Neural cell (in vitro differentiated cells): ENCODE measurements around the gene PPP3CA. TPM values are rescaled to one million over a fixed set of nuclear protein-coding genes. Genes with fewer than 3 reads are reported as not detected.

Source experiments
- H2AFZ ChIP-seq: fragments of 200-600, 300-800 bp; sonication (generic), shearing (Covaris generic); 2 replicates; pipeline ENCODE4 v1.6.0; 2014; ENCODE audit warnings: low read depth, mild to moderate bottlenecking, antibody characterized with exemption, low read length, moderate library complexity
- H3F3A ChIP-seq: fragments of 200-600 bp; shearing (Covaris generic); 2 replicates; pipeline ENCODE4 v1.6.1; 2016; ENCODE audit warnings: mild to moderate bottlenecking, moderate library complexity, mixed read lengths, antibody characterized with exemption, low read length; ENCODE audit not compliant: insufficient read depth, poor library complexity, severe bottlenecking
- H3K27ac ChIP-seq: fragments of 200-600, 300-800 bp; sonication (generic), shearing (Covaris generic); 2 replicates; pipeline ENCODE4 v1.5.1; 2014; ENCODE audit warnings: mild to moderate bottlenecking, low read length, moderate library complexity
- H3K27me3 ChIP-seq: fragments of 300-800, 200-600 bp; sonication (generic), shearing (Covaris generic); 2 replicates; pipeline ENCODE4 v1.6.0; 2014; ENCODE audit warnings: mild to moderate bottlenecking, low read depth, low read length, moderate library complexity; ENCODE audit not compliant: insufficient read depth
- H3K36me3 ChIP-seq: fragments of 300-800, 200-600 bp; sonication (generic), shearing (Covaris generic); 2 replicates; pipeline ENCODE4 v1.5.1; 2014; ENCODE audit warnings: mild to moderate bottlenecking, antibody characterized with exemption, low read length, moderate library complexity; ENCODE audit not compliant: insufficient read depth
- H3K4me2 ChIP-seq: fragments of 300-800, 200-600 bp; sonication (generic), shearing (Covaris generic); 2 replicates; pipeline ENCODE4 v1.6.0; 2014; ENCODE audit warnings: mild to moderate bottlenecking, low read length
- H3K4me3 ChIP-seq: fragments of 300-800, 200-600 bp; sonication (generic), shearing (Covaris generic); 2 replicates; pipeline ENCODE4 v1.5.1; 2014; ENCODE audit warnings: mild to moderate bottlenecking, low read length, moderate library complexity
- H3K79me2 ChIP-seq: fragments of 200-600 bp; shearing (Covaris generic); replicated peaks from 2 replicates; pipeline ENCODE4 v1.6.0; 2014; ENCODE audit warnings: mild to moderate bottlenecking, low read length, moderate library complexity; ENCODE audit not compliant: insufficient read depth
- H3K9ac ChIP-seq: fragments of 300-800, 200-600 bp; sonication (generic), shearing (Covaris generic); 2 replicates; pipeline ENCODE4 v1.6.1; 2016; ENCODE audit warnings: mild to moderate bottlenecking, low read length, mixed read lengths
- H3K9me2 ChIP-seq: fragments of 200-600 bp; shearing (Covaris generic); 2 replicates; pipeline ENCODE4 v1.6.1; 2016; ENCODE audit warnings: mild to moderate bottlenecking, low read length, mixed read lengths; ENCODE audit not compliant: insufficient read depth
- H3K9me3 ChIP-seq: fragments of 200-600, 300-800 bp; sonication (generic), shearing (Covaris generic); 2 replicates; pipeline ENCODE4 v1.6.1; 2016; ENCODE audit warnings: mild to moderate bottlenecking, mixed run types, low read length, moderate library complexity, mixed read lengths
- H4K20me1 ChIP-seq: fragments of 200-600 bp; shearing (Covaris generic); 2 replicates; pipeline ENCODE4 v1.6.1; 2016; ENCODE audit warnings: mild to moderate bottlenecking, mixed run types; ENCODE audit not compliant: insufficient read depth
- EP300 ChIP-seq: fragments of 450-650 bp; conservative IDR thresholded peaks from 2 replicates; pipeline ENCODE4 v1.6.1; 2014; ENCODE audit warnings: antibody characterized with exemption, mild to moderate bottlenecking, moderate library complexity; ENCODE audit not compliant: poor library complexity, severe bottlenecking
- EZH2 ChIP-seq: fragments of 200-600, 300-800 bp; shearing (Covaris generic), sonication (generic); IDR thresholded peaks from 2 replicates; pipeline ENCODE4 v1.6.1; 2014; ENCODE audit warnings: antibody characterized with exemption, low read length, borderline replicate concordance, mild to moderate bottlenecking; ENCODE audit not compliant: insufficient read depth, poor library complexity, severe bottlenecking
- MXI1 ChIP-seq: fragments of 450-650 bp; conservative IDR thresholded peaks from 2 replicates; pipeline ENCODE4 v1.6.1; 2014; ENCODE audit warnings: antibody characterized with exemption, mild to moderate bottlenecking; ENCODE audit not compliant: poor library complexity, severe bottlenecking
- POLR2AphosphoS5 ChIP-seq: IDR thresholded peaks from 2 replicates; pipeline ENCODE4 v1.6.1; 2012
- RAD21 ChIP-seq: fragments of 450-650 bp; conservative IDR thresholded peaks from 2 replicates; pipeline ENCODE4 v1.6.1; 2014; ENCODE audit warnings: antibody characterized with exemption, mild to moderate bottlenecking, moderate library complexity
- SMC3 ChIP-seq: fragments of 450-650 bp; conservative IDR thresholded peaks from 2 replicates; pipeline ENCODE4 v1.6.1; 2014; ENCODE audit warnings: antibody characterized with exemption, mild to moderate bottlenecking, moderate library complexity; ENCODE audit not compliant: poor library complexity
- TAF1 ChIP-seq: IDR thresholded peaks from 2 replicates; pipeline ENCODE4 v1.6.1; 2012; ENCODE audit warnings: low read depth
- polyA plus RNA-seq: library from polyadenylated mRNA; depleted of rRNA; stranded (reverse); fragments of >200 nt; gene quantifications from 2 replicates; pipeline ENCODE4 v1.2.3, GENCODE V29; 2014
- TF ChIP-seq, protein P1 (sequence below): IDR thresholded peaks from 2 replicates; pipeline ENCODE4 v1.6.1; 2012; ENCODE audit warnings: borderline replicate concordance
- TF ChIP-seq, protein P2 (sequence below): fragments of 450-650 bp; IDR thresholded peaks from 2 replicates; pipeline ENCODE4 v1.5.1; 2014; ENCODE audit warnings: antibody characterized with exemption, mild to moderate bottlenecking, moderate library complexity; ENCODE audit not compliant: poor library complexity, severe bottlenecking

Gene PPP3CA
- polyA plus RNA-seq, 1 donor from 2014 or later = 78.2 TPM

- Histone ChIP-seq H3K9me3 (no peaks in the 10 kb centered on the region), H3K79me2 (no peaks in the 10 kb centered on the region), H3K36me3 (no peaks in the 10 kb centered on the region), H3F3A (no peaks in the 10 kb centered on the region), H2AFZ (no peak overlapping the region), H3K4me2 (no peak overlapping the region), H3K27me3 (no peaks in the 10 kb centered on the region), H3K4me3 (no peak overlapping the region), H3K27ac (no peak overlapping the region), H4K20me1 (no peaks in the 10 kb centered on the region), H3K9me2 (no peaks in the 10 kb centered on the region), H3K9ac (no peak overlapping the region)
- TF ChIP-seq SMC3 (no peak), EP300 (no peak), RAD21 (no peak)
- TF ChIP-seq, protein P1, sequence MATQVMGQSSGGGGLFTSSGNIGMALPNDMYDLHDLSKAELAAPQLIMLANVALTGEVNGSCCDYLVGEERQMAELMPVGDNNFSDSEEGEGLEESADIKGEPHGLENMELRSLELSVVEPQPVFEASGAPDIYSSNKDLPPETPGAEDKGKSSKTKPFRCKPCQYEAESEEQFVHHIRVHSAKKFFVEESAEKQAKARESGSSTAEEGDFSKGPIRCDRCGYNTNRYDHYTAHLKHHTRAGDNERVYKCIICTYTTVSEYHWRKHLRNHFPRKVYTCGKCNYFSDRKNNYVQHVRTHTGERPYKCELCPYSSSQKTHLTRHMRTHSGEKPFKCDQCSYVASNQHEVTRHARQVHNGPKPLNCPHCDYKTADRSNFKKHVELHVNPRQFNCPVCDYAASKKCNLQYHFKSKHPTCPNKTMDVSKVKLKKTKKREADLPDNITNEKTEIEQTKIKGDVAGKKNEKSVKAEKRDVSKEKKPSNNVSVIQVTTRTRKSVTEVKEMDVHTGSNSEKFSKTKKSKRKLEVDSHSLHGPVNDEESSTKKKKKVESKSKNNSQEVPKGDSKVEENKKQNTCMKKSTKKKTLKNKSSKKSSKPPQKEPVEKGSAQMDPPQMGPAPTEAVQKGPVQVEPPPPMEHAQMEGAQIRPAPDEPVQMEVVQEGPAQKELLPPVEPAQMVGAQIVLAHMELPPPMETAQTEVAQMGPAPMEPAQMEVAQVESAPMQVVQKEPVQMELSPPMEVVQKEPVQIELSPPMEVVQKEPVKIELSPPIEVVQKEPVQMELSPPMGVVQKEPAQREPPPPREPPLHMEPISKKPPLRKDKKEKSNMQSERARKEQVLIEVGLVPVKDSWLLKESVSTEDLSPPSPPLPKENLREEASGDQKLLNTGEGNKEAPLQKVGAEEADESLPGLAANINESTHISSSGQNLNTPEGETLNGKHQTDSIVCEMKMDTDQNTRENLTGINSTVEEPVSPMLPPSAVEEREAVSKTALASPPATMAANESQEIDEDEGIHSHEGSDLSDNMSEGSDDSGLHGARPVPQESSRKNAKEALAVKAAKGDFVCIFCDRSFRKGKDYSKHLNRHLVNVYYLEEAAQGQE = no peak
These were observed 341.7 kb downstream of the PPP3CA start for GRCh38 chr4:101005659-101006058.

DNA sequence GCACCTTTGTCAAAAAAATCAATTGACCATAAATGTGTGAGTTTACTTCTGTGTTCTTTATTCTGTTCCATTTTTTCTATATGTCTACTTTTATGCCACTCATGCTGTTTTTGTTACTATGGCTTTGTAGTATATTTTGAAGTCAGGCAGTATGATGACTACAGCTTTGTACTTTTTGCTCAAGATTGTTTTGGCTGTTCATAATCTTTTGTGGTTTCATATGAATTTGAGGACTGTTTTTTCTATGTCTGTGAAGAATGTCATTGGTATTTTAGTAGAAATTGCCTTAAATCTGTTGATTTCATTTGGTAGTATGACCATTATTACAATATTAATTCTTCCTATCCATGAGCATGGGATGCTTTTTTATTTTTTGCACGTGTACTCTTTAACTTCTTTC, 346.8 kb downstream of the PPP3CA start:
- no peak overlapping the region for H3K4me3 ChIP-seq
- H2AFZ ChIP-seq = no peak overlapping the region
- no peak overlapping the region for H3K9ac ChIP-seq
- no peaks in the 10 kb centered on the region for H4K20me1 ChIP-seq
- no peaks in the 10 kb centered on the region for H3K27me3 ChIP-seq
- H3K4me2 ChIP-seq = no peak overlapping the region
- no peak overlapping the region for H3K27ac ChIP-seq
- TF ChIP-seq EZH2 = no peak
- TF ChIP-seq POLR2AphosphoS5 = no peak
- no peak for TF ChIP-seq SMC3
- TF ChIP-seq, protein P2, sequence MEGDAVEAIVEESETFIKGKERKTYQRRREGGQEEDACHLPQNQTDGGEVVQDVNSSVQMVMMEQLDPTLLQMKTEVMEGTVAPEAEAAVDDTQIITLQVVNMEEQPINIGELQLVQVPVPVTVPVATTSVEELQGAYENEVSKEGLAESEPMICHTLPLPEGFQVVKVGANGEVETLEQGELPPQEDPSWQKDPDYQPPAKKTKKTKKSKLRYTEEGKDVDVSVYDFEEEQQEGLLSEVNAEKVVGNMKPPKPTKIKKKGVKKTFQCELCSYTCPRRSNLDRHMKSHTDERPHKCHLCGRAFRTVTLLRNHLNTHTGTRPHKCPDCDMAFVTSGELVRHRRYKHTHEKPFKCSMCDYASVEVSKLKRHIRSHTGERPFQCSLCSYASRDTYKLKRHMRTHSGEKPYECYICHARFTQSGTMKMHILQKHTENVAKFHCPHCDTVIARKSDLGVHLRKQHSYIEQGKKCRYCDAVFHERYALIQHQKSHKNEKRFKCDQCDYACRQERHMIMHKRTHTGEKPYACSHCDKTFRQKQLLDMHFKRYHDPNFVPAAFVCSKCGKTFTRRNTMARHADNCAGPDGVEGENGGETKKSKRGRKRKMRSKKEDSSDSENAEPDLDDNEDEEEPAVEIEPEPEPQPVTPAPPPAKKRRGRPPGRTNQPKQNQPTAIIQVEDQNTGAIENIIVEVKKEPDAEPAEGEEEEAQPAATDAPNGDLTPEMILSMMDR = no peak
- TF ChIP-seq, protein P1 = no peak
- TF ChIP-seq MXI1 = no peak
- TF ChIP-seq RAD21 = no peak
- no peak for TF ChIP-seq EP300
- no peak for TF ChIP-seq TAF1
- H3F3A ChIP-seq = no peaks in the 10 kb centered on the region
- no peaks in the 10 kb centered on the region for H3K36me3 ChIP-seq
- H3K9me2 ChIP-seq = no peaks in the 10 kb centered on the region
- no peaks in the 10 kb centered on the region for H3K9me3 ChIP-seq
- no peaks in the 10 kb centered on the region for H3K79me2 ChIP-seq
